NK-92 treated with Interleukin-12 subunit alpha and Interleukin-12 subunit beta, amount 100 ng/mL, for 24 hours (cell line): ENCODE results near the gene FCN3.
"Not testable (repeated sequence)": the region's sequence is repeated elsewhere in the genome, so short reads cannot be mapped to it uniquely, and the experiment has no call there.

Experiments
- DNase-seq: peaks from one replicate; lab custom pipeline; 2025; lab: John Stamatoyannopoulos, UW

FCN3 gene

GRCh38 chr1:27399251-27400025 lies 24.8 kb upstream of the FCN3 start:
- no peak for DNase-seq

DNA sequence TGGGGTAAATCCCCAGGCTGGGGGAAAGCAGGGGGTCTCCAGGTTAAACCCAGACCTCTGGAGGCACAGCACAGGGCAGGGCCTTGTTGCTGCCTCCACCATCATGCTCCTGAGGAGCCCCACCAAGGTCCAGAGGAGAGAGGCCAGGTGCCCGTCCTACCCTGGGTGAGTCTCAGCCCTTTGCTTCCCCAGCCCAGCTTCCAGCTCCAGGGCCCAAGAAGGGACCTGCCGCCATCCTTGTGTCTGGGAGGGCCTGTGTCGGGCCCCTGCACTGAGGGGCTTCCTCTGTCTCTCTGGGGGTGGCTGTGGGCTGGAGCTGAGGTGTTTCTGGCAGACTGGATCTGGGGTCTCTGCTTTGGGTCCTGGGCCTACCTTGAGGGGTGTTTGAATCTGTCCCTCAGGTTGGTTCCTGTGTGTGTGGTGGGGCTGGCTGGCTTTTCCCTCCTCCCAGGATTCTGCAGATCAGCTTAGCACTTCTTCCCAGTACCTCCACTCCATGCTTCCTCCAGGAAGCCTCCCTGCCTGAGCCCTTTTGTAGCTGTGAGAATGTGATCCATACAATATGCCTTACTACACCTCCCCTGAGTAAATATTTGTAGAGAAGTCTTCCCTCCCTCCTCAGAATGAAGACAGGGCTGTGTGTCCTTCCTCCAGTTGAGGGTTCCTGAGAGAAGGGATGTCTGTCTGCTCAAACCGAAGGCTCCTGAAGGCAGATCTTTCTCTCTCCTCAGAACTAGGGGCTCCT lies 24.0 kb upstream of the FCN3 start:
- DNase-seq = no peak

- DNase-seq = no peak
Observed at GRCh38 chr1:27397749-27398148, 23.1 kb upstream of the FCN3 start.

DNA sequence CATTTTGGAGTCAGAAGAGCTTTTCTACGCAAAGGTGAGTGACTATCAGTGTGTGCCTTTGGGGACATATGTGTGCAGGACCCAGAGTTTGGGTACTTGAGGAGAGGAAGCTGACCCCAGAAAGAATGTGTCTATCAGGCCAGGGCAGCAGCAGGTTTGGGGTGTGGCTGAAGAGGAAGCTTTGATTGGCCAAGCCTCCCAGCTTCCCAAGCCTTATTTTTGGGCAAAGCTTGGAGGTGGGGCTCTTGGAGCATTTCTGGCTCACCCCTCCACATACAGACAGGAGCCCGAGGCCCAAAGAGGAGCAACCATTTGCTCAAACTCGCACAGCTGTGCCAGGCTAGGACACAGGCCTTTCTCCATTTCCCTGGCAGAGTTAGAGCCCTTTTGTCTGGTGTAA lies 22.5 kb upstream of the FCN3 start:
- DNase-seq = no peak

DNA sequence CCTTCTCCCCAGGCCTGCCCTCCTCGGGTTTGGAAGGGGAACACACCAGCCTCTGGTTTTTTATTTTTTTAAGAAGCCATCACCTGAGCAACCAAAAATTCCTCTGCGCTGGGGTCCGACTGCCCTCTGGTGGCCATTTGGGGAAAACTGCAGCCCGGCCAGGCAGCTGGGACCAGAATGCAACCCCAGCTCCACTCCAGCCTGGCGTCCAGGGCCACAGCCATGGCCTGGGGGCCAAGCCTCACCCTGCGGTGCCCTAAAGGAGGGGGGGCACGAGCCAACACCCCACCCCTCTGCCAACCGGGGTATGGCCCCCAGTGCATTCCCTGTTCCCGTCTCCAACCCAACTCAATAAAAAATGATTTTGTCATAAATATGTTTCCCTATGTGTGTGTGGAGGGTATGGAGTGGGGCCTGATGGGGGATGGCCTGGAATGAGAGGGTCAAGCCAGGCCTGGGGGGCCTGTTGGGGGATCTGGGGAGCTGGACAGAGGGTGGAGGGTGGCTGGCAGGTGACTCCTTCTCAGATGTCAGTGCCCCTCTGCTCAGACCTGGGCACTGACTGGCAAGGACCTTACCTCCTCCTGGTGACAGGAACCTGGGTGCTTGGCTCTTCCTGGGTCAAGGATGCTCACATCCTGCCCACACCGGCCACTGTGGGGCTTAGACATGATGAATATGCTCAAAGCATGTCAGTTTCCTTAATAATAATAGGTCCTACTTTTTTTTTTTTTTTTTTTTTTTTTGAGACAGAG lies 21.0 kb upstream of the FCN3 start:
- DNase-seq = peak; percentile 48

GRCh38 chr1:27394925-27395324 lies 20.3 kb upstream of the FCN3 start:
- DNase-seq = no peak

GRCh38 chr1:27394282-27394658 lies 19.6 kb upstream of the FCN3 start:
- DNase-seq = no peak

- no peak for DNase-seq
Observed at GRCh38 chr1:27393641-27394281, 19.1 kb upstream of the FCN3 start.

GRCh38 chr1:27392778-27393635 lies 18.4 kb upstream of the FCN3 start:
- DNase-seq = no peak

DNA sequence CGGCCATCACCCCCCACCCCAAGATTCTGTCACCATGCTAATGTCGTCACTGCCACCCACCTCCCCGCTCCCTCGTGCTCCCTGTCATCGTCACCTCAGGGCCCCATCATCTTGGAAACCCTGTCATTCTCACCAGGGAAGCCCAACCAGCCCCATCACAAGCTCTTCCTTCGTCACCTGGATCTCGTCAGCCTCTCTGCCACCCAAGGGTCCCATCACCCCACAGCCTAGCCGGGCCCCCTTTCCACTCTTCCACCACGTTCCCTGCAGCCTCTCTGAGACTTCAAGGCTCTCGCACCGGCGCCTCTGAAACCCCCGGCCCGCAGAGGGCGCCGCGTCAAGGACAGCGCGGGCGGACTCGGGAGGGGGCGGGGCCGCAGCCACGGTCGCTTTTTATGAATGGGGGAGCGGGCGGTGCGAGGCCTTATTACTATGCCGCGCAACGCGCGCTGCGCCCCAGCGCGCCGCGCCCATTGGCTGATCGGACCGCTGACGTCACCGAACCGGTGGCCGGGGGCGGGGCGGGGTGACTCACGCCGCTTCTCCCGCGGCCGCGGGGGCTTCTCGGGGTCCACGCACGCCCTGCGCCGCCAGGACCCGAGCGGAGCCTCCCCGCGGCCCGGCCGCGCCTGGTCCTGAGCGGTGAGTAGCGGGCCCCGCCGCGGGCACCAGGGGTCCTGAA lies 17.6 kb upstream of the FCN3 start, which contains the start of gene GPR3:
TSS of gene GPR3 (plus strand) at position 527 of the 682 bp plus-strand sequence. CDS start 1,177 bp downstream, outside the sequence.
- peak; percentile 78 for DNase-seq

- no peak for DNase-seq
Observed at GRCh38 chr1:27391511-27392095, 17.0 kb upstream of the FCN3 start.

DNA sequence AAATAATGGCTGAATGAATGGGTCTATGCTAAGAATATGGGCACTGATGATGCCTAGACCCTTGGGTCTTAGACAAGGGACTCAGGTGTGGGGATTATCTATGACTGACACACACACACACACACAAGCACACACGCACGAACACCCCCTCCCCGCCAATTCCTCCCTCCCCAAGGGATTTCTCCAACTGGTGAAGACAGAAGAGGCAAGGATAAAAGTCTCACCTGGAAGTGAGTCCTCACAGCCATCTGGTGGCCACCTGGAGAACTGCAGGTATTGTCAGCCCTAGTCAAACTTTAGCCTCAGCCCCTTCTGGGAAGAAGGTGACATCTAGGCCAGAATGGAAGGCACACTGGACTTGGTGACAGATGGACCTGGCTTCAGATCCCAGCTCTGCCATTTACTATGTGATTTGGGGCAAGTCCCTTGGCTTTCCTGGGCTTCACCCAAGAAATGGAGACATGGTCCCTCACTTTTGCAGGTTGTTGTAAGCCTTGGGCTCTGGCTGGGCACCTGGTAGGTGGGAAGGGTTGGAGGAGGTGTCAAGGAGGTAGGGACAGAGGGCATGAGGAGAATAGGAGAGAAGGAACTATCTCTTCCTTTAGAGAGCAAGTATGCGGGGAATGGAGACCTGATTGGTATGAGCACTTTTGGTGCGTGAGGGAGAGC lies 13.8 kb upstream of the FCN3 start:
- DNase-seq = peak; percentile 30

DNA sequence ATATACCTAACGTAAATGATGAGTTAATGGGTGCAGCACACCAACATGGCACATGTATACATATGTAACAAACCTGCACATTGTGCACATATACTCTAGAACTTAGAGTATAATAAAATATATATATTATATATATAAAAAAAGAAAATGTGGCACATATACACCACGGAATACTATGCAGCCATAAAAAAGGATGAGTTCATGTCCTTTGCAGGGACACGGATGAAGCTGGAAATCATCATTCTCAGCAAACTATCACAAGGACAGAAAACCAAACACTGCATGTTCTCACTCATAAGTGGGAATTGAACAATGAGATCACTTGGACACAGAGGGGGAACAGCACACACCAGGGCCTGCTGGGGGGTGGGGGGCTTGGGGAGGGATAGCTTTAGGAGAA lies 10.2 kb upstream of the FCN3 start:
- not testable (repeated sequence) for DNase-seq

DNA sequence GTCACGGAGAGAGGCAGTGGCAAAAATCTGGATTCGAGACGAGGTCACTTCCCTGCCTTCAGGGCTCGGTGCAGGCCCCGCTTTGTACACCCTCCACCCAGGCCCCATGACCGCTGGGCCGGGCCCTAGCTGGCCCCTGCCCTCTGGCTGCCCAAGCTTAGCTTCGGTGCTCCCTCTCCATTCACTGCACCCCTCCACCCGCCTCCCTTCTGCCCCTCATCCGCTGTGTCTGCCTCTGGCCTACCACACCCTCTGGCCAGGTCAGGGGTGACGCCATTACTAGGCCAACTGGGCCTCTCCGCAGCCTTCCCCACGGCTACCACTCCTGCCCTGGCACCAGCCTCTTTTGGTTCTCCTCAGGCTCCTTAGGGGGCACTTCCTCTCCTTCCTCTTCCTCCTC lies 9.0 kb upstream of the FCN3 start:
- no peak for DNase-seq

- no peak for DNase-seq
Observed at GRCh38 chr1:27383039-27383605, 8.5 kb upstream of the FCN3 start, which contains the start of gene CD164L2. TSS of gene CD164L2 (minus strand) at chr1:27383333. CDS start at chr1:27383239, 94 bp downstream.

DNA sequence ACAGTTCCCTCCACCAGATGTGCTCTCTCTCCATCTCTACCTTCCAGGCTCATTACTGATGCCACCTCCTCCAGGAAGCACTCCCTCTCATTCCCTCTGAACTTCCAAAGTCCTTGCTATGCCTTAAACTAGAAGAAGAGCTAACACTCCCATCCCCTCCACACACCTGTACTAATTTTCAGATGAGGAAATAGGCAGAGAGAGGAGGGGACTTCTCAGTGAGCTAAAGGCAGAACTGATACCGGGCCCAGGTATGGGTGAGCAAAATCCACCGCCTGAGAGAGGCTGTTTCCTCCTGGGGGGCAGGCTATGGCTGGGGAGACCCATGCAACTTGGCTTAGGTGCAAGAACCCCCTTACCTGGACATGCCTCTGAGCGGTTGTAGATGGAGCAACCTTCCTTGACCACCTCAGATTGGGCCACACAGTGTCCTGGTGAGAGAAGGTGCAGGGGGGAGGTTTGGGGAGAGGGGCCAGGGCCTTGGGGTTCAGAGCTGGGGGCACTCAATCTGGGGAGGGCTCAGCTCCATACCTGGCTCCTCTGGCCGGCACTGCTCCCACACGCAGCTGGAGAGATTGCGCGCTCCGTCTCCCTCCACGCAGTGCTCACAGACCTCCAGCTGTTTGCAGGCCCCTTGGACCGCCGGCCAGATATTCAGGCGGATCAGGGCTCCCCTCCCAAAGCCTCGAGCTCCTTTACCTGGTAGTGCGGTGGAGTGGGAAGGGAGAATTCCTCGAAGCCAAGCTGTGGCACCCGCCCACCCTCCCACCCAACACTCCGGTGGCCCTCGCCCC lies 7.5 kb upstream of the FCN3 start:
- DNase-seq = no peak

GRCh38 chr1:27380766-27381733 lies 6.4 kb upstream of the FCN3 start:
- DNase-seq = no peak
